Keratinocyte (primary cell): ENCODE data around the gene FAM20C. TPM values are rescaled to one million over a fixed set of nuclear protein-coding genes. Genes with fewer than 3 reads are reported as not detected.

Experiments
- DNase-seq: peaks from one replicate; pipeline ENCODE4 v3.0.0-alpha.2; 2011; ENCODE audit warnings: low read depth, missing footprints, low spot score
- FAIRE-seq: peaks from 2 replicates; lab custom pipeline; 2011; peaks lifted over from hg19 to GRCh38; lab: Jason Lieb, UNC
- H2AFZ ChIP-seq: 2 replicates; pipeline ENCODE4 v1.6.0; 2012; ENCODE audit warnings: low read length, control low read depth, inconsistent platforms; ENCODE audit not compliant: control insufficient read depth
- H3K27ac ChIP-seq: 2 replicates; pipeline ENCODE4 v1.5.1; 2011; ENCODE audit warnings: low read length; ENCODE audit not compliant: control insufficient read depth, insufficient read depth
- H3K27me3 ChIP-seq: 3 replicates; pipeline ENCODE4 v1.6.0; 2011; ENCODE audit warnings: low read length; ENCODE audit not compliant: control insufficient read depth, insufficient read depth; ENCODE audit errors: extremely low read depth
- H3K36me3 ChIP-seq, 2 experiments: 2 replicates in 1 of 2; 3 replicates in 1 of 2; pipeline ENCODE4 v1.5.1; 2011; ENCODE audit warnings: low read length in 2 of 2, mild to moderate bottlenecking in 1 of 2; ENCODE audit not compliant: control insufficient read depth in 2 of 2, insufficient read depth in 2 of 2; ENCODE audit errors: extremely low read depth in 1 of 2
- H3K4me1 ChIP-seq: 3 replicates; pipeline ENCODE4 v1.5.1; 2011; ENCODE audit warnings: low read length; ENCODE audit not compliant: control insufficient read depth, insufficient read depth; ENCODE audit errors: extremely low read depth
- H3K4me2 ChIP-seq: 3 replicates; pipeline ENCODE4 v1.6.0; 2011; ENCODE audit warnings: low read depth, low read length; ENCODE audit not compliant: control insufficient read depth, insufficient read depth; ENCODE audit errors: extremely low read depth
- H3K4me3 ChIP-seq, 3 experiments: fragments of 200-600 bp in 1 of 3; sonication (generic) in 1 of 3; 2 replicates in 2 of 3; 3 replicates in 1 of 3; pipeline ENCODE4 v1.5.1; 2011 to 2016; ENCODE audit warnings: low read length in 3 of 3, mild to moderate bottlenecking in 3 of 3, control low read depth in 2 of 3, inconsistent platforms in 1 of 3, low read depth in 1 of 3, mixed read lengths in 1 of 3, mixed run types in 1 of 3, moderate library complexity in 1 of 3; ENCODE audit not compliant: control insufficient read depth in 2 of 3, insufficient read depth in 2 of 3; ENCODE audit errors: extremely low read depth in 1 of 3
- H3K79me2 ChIP-seq: 2 replicates; pipeline ENCODE4 v1.6.0; 2012; ENCODE audit warnings: low read length; ENCODE audit not compliant: control insufficient read depth, insufficient read depth
- H3K9ac ChIP-seq: 3 replicates; pipeline ENCODE4 v1.6.0; 2011; ENCODE audit warnings: low read length; ENCODE audit not compliant: control insufficient read depth, insufficient read depth; ENCODE audit errors: extremely low read depth
- H3K9me1 ChIP-seq: 3 replicates; pipeline ENCODE4 v1.6.0; 2011; ENCODE audit warnings: low read length; ENCODE audit not compliant: control insufficient read depth, insufficient read depth; ENCODE audit errors: extremely low read depth
- H3K9me3 ChIP-seq: 2 replicates; pipeline ENCODE4 v1.5.1; 2012; ENCODE audit warnings: low read depth, low read length; ENCODE audit not compliant: control insufficient read depth
- H4K20me1 ChIP-seq: 3 replicates; pipeline ENCODE4 v1.6.0; 2011; ENCODE audit warnings: low read length; ENCODE audit not compliant: control insufficient read depth, insufficient read depth; ENCODE audit errors: extremely low read depth
- EZH2 ChIP-seq: IDR thresholded peaks from one replicate; pipeline ENCODE4 v1.6.1; 2012; ENCODE audit warnings: inconsistent platforms, mild to moderate bottlenecking, low read length, moderate library complexity
- dilution Hi-C: fragments of 300-500 bp; cut with MboI; formaldehyde crosslinking; loops from one replicate; pipeline ENCODE4 v1.7.0; 2020; ENCODE audit warnings: low sequenced_read_pairs; ENCODE audit not compliant: extremely low pct_ligation_motif_present
- polyA plus RNA-seq, 5 experiments: library from polyadenylated mRNA; depleted of rRNA in 3 of 5; stranded (reverse) in 3 of 5; stranded (forward) in 1 of 5; unstranded in 1 of 5; fragments of >200 nt; gene quantifications; 1 replicate in 1 of 5; 2 replicates in 3 of 5; 3 replicates in 1 of 5; pipeline versions ENCODE4 v1.2.1 to v1.2.3, GENCODE V29; 2011 to 2012; ENCODE audit warnings: missing spikeins in 2 of 5, low read depth in 1 of 5, low replicate concordance in 1 of 5
- TF ChIP-seq, protein P1 (sequence below), 3 experiments: IDR thresholded peaks in 1 of 3; conservative IDR thresholded peaks in 1 of 3; optimal IDR thresholded peaks in 1 of 3; 2 replicates in 2 of 3; 3 replicates in 1 of 3; pipeline versions ENCODE3 to v1.5.1; 2011; ENCODE audit warnings: low read length in 3 of 3, mild to moderate bottlenecking in 3 of 3, moderate library complexity in 2 of 3, control low read depth in 1 of 3, inconsistent platforms in 1 of 3; ENCODE audit not compliant: insufficient read depth in 2 of 3; ENCODE audit errors: extremely low read depth in 1 of 3

Gene FAM20C
- polyA plus RNA-seq, 1 donor (not counting 4 experiments of a cell fraction or from before 2014, with no cell fraction given) = 3.8 TPM

DNA sequence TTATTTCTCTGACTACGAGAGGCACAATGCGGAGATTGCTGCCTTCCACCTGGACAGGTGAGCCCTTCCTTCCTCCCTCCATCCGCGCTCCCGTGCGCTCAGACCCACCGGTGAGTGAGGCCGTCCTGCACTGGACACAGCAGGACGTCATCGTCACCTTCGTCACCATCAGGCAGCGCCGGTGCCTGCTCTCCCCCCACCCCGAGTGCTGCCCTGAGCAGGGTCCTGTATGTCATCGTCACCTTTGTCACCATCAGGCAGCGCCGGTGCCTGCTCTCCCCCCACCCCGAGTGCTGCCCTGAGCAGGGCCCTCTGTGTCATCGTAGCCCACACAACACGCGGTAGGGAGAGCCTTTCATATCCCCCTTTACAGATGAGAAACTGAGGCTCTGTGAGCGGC lies 54.1 kb downstream of the FAM20C start:
- Histone ChIP-seq H3K9me1 (no peaks in the 10 kb centered on the region), H3K79me2 (peaks cover 3% of the 10 kb centered on the region), H3K36me3 (peaks cover 0 to 3% of the 10 kb centered on the region in 2 experiments), H3K9ac (no peak overlapping the region), H3K4me3 (no peak overlapping the region), H3K4me1 (peaks cover 1% of the 10 kb centered on the region), H3K27me3 (no peaks in the 10 kb centered on the region), H4K20me1 (no peaks in the 10 kb centered on the region), H3K9me3 (no peaks in the 10 kb centered on the region), H2AFZ (no peak overlapping the region), H3K4me2 (no peak overlapping the region), H3K27ac (no peak overlapping the region)
- DNase-seq = no peak
- TF ChIP-seq, protein P1, sequence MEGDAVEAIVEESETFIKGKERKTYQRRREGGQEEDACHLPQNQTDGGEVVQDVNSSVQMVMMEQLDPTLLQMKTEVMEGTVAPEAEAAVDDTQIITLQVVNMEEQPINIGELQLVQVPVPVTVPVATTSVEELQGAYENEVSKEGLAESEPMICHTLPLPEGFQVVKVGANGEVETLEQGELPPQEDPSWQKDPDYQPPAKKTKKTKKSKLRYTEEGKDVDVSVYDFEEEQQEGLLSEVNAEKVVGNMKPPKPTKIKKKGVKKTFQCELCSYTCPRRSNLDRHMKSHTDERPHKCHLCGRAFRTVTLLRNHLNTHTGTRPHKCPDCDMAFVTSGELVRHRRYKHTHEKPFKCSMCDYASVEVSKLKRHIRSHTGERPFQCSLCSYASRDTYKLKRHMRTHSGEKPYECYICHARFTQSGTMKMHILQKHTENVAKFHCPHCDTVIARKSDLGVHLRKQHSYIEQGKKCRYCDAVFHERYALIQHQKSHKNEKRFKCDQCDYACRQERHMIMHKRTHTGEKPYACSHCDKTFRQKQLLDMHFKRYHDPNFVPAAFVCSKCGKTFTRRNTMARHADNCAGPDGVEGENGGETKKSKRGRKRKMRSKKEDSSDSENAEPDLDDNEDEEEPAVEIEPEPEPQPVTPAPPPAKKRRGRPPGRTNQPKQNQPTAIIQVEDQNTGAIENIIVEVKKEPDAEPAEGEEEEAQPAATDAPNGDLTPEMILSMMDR (optimal IDR thresholded peaks at IDR 0.05 in 1 of 3, IDR thresholded peaks at IDR 0.05 in 1 of 3, conservative IDR thresholded peaks at IDR 0.05 in 1 of 3; ENCODE audit: extremely low read depth in 1 of 3, insufficient read depth in 2 of 3, low read length in 3 of 3) = no peak
- no peak for TF ChIP-seq EZH2
- FAIRE-seq = no peak
- dilution Hi-C loops = no loop called here

DNA sequence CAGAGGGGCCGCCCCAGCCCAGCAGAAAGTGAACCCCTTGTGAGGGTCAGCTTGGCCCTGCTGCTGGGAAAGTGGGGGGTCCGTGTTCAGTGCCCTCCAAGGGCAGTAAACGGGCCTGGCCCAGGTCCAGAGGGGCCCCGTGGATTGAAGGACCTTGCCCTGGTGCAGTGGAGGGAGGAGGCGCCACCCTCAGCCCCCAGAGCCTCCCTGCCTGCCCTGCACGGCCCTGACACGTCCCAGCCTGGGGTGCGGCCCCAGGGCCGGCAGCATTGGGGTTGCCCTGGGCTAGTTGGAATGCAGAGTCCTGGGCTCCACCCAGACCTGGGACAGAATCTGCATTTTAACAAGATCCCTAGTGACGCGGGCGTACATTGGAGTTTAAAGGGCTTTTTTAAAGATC lies 54.8 kb downstream of the FAM20C start:
- TF ChIP-seq, protein P1 (optimal IDR thresholded peaks at IDR 0.05 in 1 of 3, IDR thresholded peaks at IDR 0.05 in 1 of 3, conservative IDR thresholded peaks at IDR 0.05 in 1 of 3; ENCODE audit: extremely low read depth in 1 of 3, insufficient read depth in 2 of 3, low read length in 3 of 3) = no peak
- no peak for TF ChIP-seq EZH2
- Histone ChIP-seq H3K9me3 (no peaks in the 10 kb centered on the region), H3K79me2 (no peaks in the 10 kb centered on the region), H3K9me1 (no peaks in the 10 kb centered on the region), H3K27ac (no peak overlapping the region), H3K4me1 (no peaks in the 10 kb centered on the region), H3K4me2 (no peak overlapping the region), H3K4me3 (no peak overlapping the region), H3K9ac (no peak overlapping the region), H2AFZ (no peak overlapping the region), H3K36me3 (peaks cover 0 to 4% of the 10 kb centered on the region in 2 experiments), H3K27me3 (no peaks in the 10 kb centered on the region), H4K20me1 (no peaks in the 10 kb centered on the region)
- no peak for DNase-seq
- dilution Hi-C loops = no loop called here
- FAIRE-seq = no peak
